ENCODE results near the gene MYO19. TPM values are rescaled to one million over a fixed set of nuclear protein-coding genes. Genes with fewer than 3 reads are reported as not detected.

The MYO19 gene
- total and polyA plus RNA-seq, 2 of the 8 experiments (the other 6 are each of a cell fraction or from before 2014, with no cell fraction given) = 126 to 163 TPM

GRCh38 chr17:36506831-36507230, 27.8 kb downstream of the MYO19 start:
- WGBS, 2 experiments (ENCODE audit: extremely low coverage in 1 of 2, insufficient coverage in 1 of 2, insufficient read length in 1 of 2, insufficient replicate concordance in 2 of 2, low coverage in 1 of 2, low lambda C conversion rate in 2 of 2, missing lambda C conversion rate in 1 of 2) = 94% methylated on average over 11 of the region's 11 CpGs; no CpG with 5 or more reads in 1 of the 2 experiments
- Histone ChIP-seq H3K36me3 (ENCODE audit: control insufficient read depth in 2 of 4, insufficient read depth in 4 of 4, low read length in 3 of 4) (peaks cover 47 to 93% (median 90%) of the 10 kb centered on the region in 4 experiments; a peak in 7 of 8 replicates), H3K79me2 (ENCODE audit: control insufficient read depth in 1 of 2, insufficient read depth in 2 of 2, low read length in 2 of 2) (no peaks in the 10 kb centered on the region), H3K79me1 (ENCODE audit: low read depth, low read length) (no peaks in the 10 kb centered on the region), H3K9me3 (ENCODE audit: insufficient read depth in 2 of 2, low read depth in 1 of 2, low read length in 1 of 2) (no peaks in the 10 kb centered on the region), H3K23me2 (ENCODE audit: low read depth, low read length) (0 out of 2 replicates have a peak, but pooled peaks cover 3% of the 10 kb centered on the region), H2BK20ac (ENCODE audit: low read length) (no peak overlapping the region), H2BK120ac (replicated peaks; ENCODE audit: low read depth, low read length) (no peak overlapping the region), H2AFZ (ENCODE audit: low read length) (no peak overlapping the region), H4K20me1 (replicated peaks in 1 of 2; ENCODE audit: control insufficient read depth in 1 of 2, insufficient read depth in 2 of 2, low read length in 2 of 2) (peaks cover 2 to 5% of the 10 kb centered on the region in 2 experiments), H3K14ac (ENCODE audit: insufficient read length) (no peak overlapping the region), H4K8ac (ENCODE audit: extremely low read depth, insufficient read depth, low read length) (no peak overlapping the region), H3K4me3 (ENCODE audit: extremely low read depth in 1 of 4, insufficient read depth in 2 of 4, low read depth in 3 of 4, low read length in 4 of 4) (no peak overlapping the region), H2BK15ac (ENCODE audit: low read length) (no peak overlapping the region), H3K27me3 (replicated peaks in 1 of 4; ENCODE audit: control insufficient read depth in 3 of 4, extremely low read depth in 1 of 4, insufficient read depth in 3 of 4, low read length in 3 of 4) (no peaks in the 10 kb centered on the region), H3K23ac (ENCODE audit: insufficient read length) (no peak overlapping the region), H2AK5ac (ENCODE audit: low read depth, low read length) (no peak overlapping the region), H3K56ac (replicated peaks; ENCODE audit: insufficient read length, low read depth, low read length) (no peak overlapping the region), H4K5ac (ENCODE audit: insufficient read length, low read depth, low read length) (no peak overlapping the region), H3K18ac (ENCODE audit: extremely low read depth, low read length) (no peak overlapping the region), H3K27ac (ENCODE audit: low read depth, low read length) (no peak overlapping the region), H2BK12ac (ENCODE audit: low read depth, low read length) (no peak overlapping the region), H3K4me2 (ENCODE audit: insufficient read depth in 1 of 2, low read depth in 2 of 2, low read length in 2 of 2) (no peak overlapping the region), H3K4me1 (replicated peaks in 1 of 4; ENCODE audit: control insufficient read depth in 3 of 4, insufficient read depth in 4 of 4, low read length in 3 of 4) (no peaks in the 10 kb centered on the region), H3K9ac (replicated peaks in 1 of 4; ENCODE audit: extremely low read depth in 1 of 4, low read depth in 3 of 4, low read length in 3 of 4) (no peak overlapping the region), H2BK5ac (ENCODE audit: low read depth, low read length) (no peak overlapping the region), H3K4ac (replicated peaks; ENCODE audit: insufficient read length, low read depth, low read length) (no peak overlapping the region), H4K91ac (replicated peaks; ENCODE audit: insufficient read length, low read length) (no peak overlapping the region)
- ChIA-PET CTCF (ENCODE audit: partially characterized antibody) (interaction anchor here (1.3 kb wide), 1 partner anchor 21 kb away, joined by 3 read pairs; no protein-coding TSS in a partner anchor), POLR2A (ENCODE audit: partially characterized antibody) (interaction anchor here (1.2 to 13.9 kb wide), 8 partner anchors 10 to 94 kb away, joined by 3 to 205 read pairs (median 14); partner anchors contain the start of genes MYO19, PIGW and ZNHIT3)
- DNase-seq (ENCODE audit: low read depth in 1 of 2, low spot score in 2 of 2) (no peak), FAIRE-seq (no peak)
- TF ChIP-seq JUN (IDR thresholded peaks at IDR 0.05; ENCODE audit: low read depth, low read length) = no peak
- TF ChIP-seq POLR2A (IDR thresholded peaks at IDR 0.05; ENCODE audit: control extremely low read depth in 1 of 2, low read depth in 2 of 2, low read length in 2 of 2) = 0 out of 3 replicates have a peak, but pooled peaks of 1 of the 2 experiments have one; percentile 7

Measured in H1 (cell line).